WTC11 (cell line): ENCODE results near the gene HOMER1. TPM values are rescaled to one million over a fixed set of nuclear protein-coding genes. Genes with fewer than 3 reads are reported as not detected.

ENCODE experiments used
- ATAC-seq: fragments of 200-7000 bp; cut with Tn5 transposase; 2 replicates; pipeline ENCODE4 v1.10.0; 2021; ENCODE audit warnings: mild to moderate bottlenecking, moderate library complexity
- CTCF ChIA-PET: fragments of 300-600 bp; sonication (Branson Sonifier 250); formaldehyde crosslinking; loops from one replicate; lab custom pipeline; 2021; ENCODE audit warnings: antibody characterized with exemption; lab: Charles Lee
- POLR2A ChIA-PET: fragments of 350-600 bp; sonication (Branson Sonifier 250); formaldehyde crosslinking; loops from one replicate; lab custom pipeline; 2021; ENCODE audit warnings: antibody characterized with exemption; lab: Charles Lee
- DNase-seq: peaks from one replicate; pipeline ENCODE4 v3.0.0; 2021; ENCODE audit warnings: low spot score
- H3K27ac Mint-ChIP-seq: 2 replicates; pipeline ENCODE4 v1.8.0; 2021; ENCODE audit warnings: mixed read lengths
- H3K27me3 Mint-ChIP-seq: 2 replicates; pipeline ENCODE4 v1.8.0; 2021; ENCODE audit warnings: low read depth, mild to moderate bottlenecking, moderate library complexity, mixed read lengths
- H3K36me3 Mint-ChIP-seq: 2 replicates; pipeline ENCODE4 v1.8.0; 2021; ENCODE audit warnings: mixed read lengths
- H3K4me1 Mint-ChIP-seq: 2 replicates; pipeline ENCODE4 v1.8.0; 2022; ENCODE audit warnings: mixed read lengths
- H3K4me3 Mint-ChIP-seq: 2 replicates; pipeline ENCODE4 v1.8.0; 2021; ENCODE audit warnings: mild to moderate bottlenecking, moderate library complexity, mixed read lengths
- H3K9me3 Mint-ChIP-seq: 2 replicates; pipeline ENCODE4 v1.8.0; 2021; ENCODE audit warnings: mixed read lengths
- ATF3 ChIP-seq: sonication (generic); formaldehyde crosslinking; conservative IDR thresholded peaks from 2 replicates; pipeline ENCODE4 v1.8.1; 2022; ENCODE audit warnings: mild to moderate bottlenecking, missing genetic modification reagents
- CREM ChIP-seq: sonication (generic); formaldehyde crosslinking; IDR thresholded peaks from 2 replicates; pipeline ENCODE4 v1.8.1; 2022; ENCODE audit warnings: mild to moderate bottlenecking, missing genetic modification reagents, moderate library complexity
- ELF4 ChIP-seq: sonication (generic); formaldehyde crosslinking; IDR thresholded peaks from 2 replicates; pipeline ENCODE4 v1.8.1; 2022; ENCODE audit warnings: low read depth, mild to moderate bottlenecking, moderate library complexity, missing genetic modification reagents
- EMX1 ChIP-seq: fragments of 250-450 bp; sonication (Bioruptor Pico); IDR thresholded peaks from 2 replicates; pipeline ENCODE4 v1.8.0; 2021; ENCODE audit warnings: mild to moderate bottlenecking
- FOXJ3 ChIP-seq: sonication (generic); formaldehyde crosslinking; IDR thresholded peaks from 2 replicates; pipeline ENCODE4 v1.9.0; 2021; ENCODE audit warnings: missing genetic modification reagents, mild to moderate bottlenecking, borderline replicate concordance
- MAX ChIP-seq: sonication (generic); formaldehyde crosslinking; IDR thresholded peaks from 2 replicates; pipeline ENCODE4 v1.8.0; 2022; ENCODE audit warnings: mild to moderate bottlenecking, missing genetic modification reagents
- NFE2L1 ChIP-seq: sonication (generic); formaldehyde crosslinking; IDR thresholded peaks from 2 replicates; pipeline ENCODE4 v1.8.1; 2023; ENCODE audit warnings: missing genetic modification reagents
- NR3C1 ChIP-seq: sonication (generic); formaldehyde crosslinking; conservative IDR thresholded peaks from 2 replicates; pipeline ENCODE4 v1.8.1; 2023; ENCODE audit warnings: low read depth, mild to moderate bottlenecking, missing genetic modification reagents
- SP1 ChIP-seq: sonication (generic); formaldehyde crosslinking; conservative IDR thresholded peaks from 2 replicates; pipeline ENCODE4 v1.8.1; 2022; ENCODE audit warnings: missing genetic modification reagents
- ZNF232 ChIP-seq: sonication (generic); formaldehyde crosslinking; IDR thresholded peaks from 2 replicates; pipeline ENCODE4 v1.8.0; 2022; ENCODE audit warnings: mild to moderate bottlenecking, missing genetic modification reagents
- ZNF263 ChIP-seq: sonication (generic); formaldehyde crosslinking; IDR thresholded peaks from 2 replicates; pipeline ENCODE4 v1.8.1; 2022; ENCODE audit warnings: low read depth, mild to moderate bottlenecking, moderate library complexity, missing genetic modification reagents
- ZNF281 ChIP-seq: sonication (generic); formaldehyde crosslinking; IDR thresholded peaks from 2 replicates; pipeline ENCODE4 v1.8.0; 2023; ENCODE audit warnings: mild to moderate bottlenecking, missing genetic modification reagents
- ZNF416 ChIP-seq: fragments of 250-450 bp; sonication (Bioruptor Pico); IDR thresholded peaks from 2 replicates; pipeline ENCODE4 v1.9.0; 2021; ENCODE audit warnings: mild to moderate bottlenecking, inconsistent platforms
- total RNA-seq: library from RNA; stranded (reverse); gene quantifications from 3 replicates; pipeline ENCODE4 v1.2.3, GENCODE V29; 2021
- TF ChIP-seq, protein P1 (sequence below): sonication (generic); formaldehyde crosslinking; IDR thresholded peaks from 2 replicates; pipeline ENCODE4 v1.8.1; 2023; ENCODE audit warnings: mild to moderate bottlenecking, missing genetic modification reagents, borderline replicate concordance
- TF ChIP-seq, protein P2 (sequence below): sonication (generic); formaldehyde crosslinking; IDR thresholded peaks from 2 replicates; pipeline ENCODE4 v1.8.1; 2023; ENCODE audit warnings: mild to moderate bottlenecking, missing genetic modification reagents
- TF ChIP-seq, protein P3 (sequence below): fragments of 250-450 bp; sonication (Bioruptor Pico); IDR thresholded peaks from 2 replicates; pipeline ENCODE4 v1.9.0; 2021; ENCODE audit warnings: moderate library complexity, mild to moderate bottlenecking, inconsistent platforms, borderline replicate concordance
- TF ChIP-seq, protein P4 (sequence below): fragments of 250-450 bp; sonication (Bioruptor Pico); IDR thresholded peaks from 2 replicates; pipeline ENCODE4 v1.9.0; 2021; ENCODE audit warnings: mild to moderate bottlenecking
- TF ChIP-seq, protein P5 (sequence below): sonication (generic); formaldehyde crosslinking; IDR thresholded peaks from 2 replicates; pipeline ENCODE4 v1.8.0; 2022; ENCODE audit warnings: mild to moderate bottlenecking, missing genetic modification reagents

HOMER1 gene
- total RNA-seq, 1 experiment from 2014 or later: 37.6 TPM

- TF ChIP-seq, protein P1, sequence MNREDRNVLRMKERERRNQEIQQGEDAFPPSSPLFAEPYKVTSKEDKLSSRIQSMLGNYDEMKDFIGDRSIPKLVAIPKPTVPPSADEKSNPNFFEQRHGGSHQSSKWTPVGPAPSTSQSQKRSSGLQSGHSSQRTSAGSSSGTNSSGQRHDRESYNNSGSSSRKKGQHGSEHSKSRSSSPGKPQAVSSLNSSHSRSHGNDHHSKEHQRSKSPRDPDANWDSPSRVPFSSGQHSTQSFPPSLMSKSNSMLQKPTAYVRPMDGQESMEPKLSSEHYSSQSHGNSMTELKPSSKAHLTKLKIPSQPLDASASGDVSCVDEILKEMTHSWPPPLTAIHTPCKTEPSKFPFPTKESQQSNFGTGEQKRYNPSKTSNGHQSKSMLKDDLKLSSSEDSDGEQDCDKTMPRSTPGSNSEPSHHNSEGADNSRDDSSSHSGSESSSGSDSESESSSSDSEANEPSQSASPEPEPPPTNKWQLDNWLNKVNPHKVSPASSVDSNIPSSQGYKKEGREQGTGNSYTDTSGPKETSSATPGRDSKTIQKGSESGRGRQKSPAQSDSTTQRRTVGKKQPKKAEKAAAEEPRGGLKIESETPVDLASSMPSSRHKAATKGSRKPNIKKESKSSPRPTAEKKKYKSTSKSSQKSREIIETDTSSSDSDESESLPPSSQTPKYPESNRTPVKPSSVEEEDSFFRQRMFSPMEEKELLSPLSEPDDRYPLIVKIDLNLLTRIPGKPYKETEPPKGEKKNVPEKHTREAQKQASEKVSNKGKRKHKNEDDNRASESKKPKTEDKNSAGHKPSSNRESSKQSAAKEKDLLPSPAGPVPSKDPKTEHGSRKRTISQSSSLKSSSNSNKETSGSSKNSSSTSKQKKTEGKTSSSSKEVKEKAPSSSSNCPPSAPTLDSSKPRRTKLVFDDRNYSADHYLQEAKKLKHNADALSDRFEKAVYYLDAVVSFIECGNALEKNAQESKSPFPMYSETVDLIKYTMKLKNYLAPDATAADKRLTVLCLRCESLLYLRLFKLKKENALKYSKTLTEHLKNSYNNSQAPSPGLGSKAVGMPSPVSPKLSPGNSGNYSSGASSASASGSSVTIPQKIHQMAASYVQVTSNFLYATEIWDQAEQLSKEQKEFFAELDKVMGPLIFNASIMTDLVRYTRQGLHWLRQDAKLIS (CRISPR knock-in tag): no peak
Observed at GRCh38 chr5:79456890-79457583, 56.9 kb downstream of the HOMER1 start (continued).

DNA sequence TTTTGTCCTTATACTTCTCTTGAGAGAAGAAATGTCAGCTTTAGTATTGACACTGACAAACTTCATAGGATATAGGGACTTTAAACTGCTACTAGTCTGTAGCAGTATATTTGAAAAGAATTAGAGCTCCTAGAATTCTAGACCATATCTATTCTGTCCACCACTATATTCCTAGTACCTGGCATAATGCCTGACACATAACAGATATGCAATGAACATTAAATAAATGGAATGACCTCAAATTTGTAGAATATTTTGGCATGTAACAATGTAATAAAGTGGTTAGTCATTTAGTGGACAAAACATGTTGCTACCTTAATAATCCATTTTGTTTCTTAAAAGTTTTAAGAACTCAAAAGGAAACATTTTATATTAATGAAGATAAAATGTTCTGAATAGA is 57.5 kb downstream of the HOMER1 start:
- Mint-ChIP-seq H3K9me3 (peaks cover 6% of the 10 kb centered on the region; the same call in 1 of the 2 replicates), H3K36me3 (peaks cover 9% of the 10 kb centered on the region), H3K27me3 (no peaks in the 10 kb centered on the region), H3K27ac (no peak overlapping the region)
- no peak for ATAC-seq
- no peak for DNase-seq
- TF ChIP-seq ELF4 (CRISPR knock-in tag) (no peak), ATF3 (CRISPR knock-in tag) (no peak), SP1 (no peak), NFE2L1 (CRISPR knock-in tag) (no peak), NR3C1 (CRISPR knock-in tag) (no peak), ZNF281 (CRISPR knock-in tag) (no peak), ZNF232 (no peak), FOXJ3 (no peak), MAX (no peak), EMX1 (no peak)
- TF ChIP-seq, protein P2, sequence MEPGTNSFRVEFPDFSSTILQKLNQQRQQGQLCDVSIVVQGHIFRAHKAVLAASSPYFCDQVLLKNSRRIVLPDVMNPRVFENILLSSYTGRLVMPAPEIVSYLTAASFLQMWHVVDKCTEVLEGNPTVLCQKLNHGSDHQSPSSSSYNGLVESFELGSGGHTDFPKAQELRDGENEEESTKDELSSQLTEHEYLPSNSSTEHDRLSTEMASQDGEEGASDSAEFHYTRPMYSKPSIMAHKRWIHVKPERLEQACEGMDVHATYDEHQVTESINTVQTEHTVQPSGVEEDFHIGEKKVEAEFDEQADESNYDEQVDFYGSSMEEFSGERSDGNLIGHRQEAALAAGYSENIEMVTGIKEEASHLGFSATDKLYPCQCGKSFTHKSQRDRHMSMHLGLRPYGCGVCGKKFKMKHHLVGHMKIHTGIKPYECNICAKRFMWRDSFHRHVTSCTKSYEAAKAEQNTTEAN: no peak
- TF ChIP-seq, protein P3, sequence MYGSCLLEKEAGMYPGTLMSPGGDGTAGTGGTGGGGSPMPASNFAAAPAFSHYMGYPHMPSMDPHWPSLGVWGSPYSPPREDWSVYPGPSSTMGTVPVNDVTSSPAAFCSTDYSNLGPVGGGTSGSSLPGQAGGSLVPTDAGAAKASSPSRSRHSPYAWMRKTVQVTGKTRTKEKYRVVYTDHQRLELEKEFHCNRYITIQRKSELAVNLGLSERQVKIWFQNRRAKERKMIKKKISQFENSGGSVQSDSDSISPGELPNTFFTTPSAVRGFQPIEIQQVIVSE (CRISPR knock-in tag): no peak
- TF ChIP-seq, all 79 proteins: peak for 0
- H3K4me3 Mint-ChIP-seq: no peak overlapping the region
- ChIA-PET POLR2A (no interaction called here), CTCF (interaction anchor here (1.5 kb wide), 1 partner anchor 9 kb away, joined by 3 read pairs; no protein-coding TSS in a partner anchor)
- no peaks in the 10 kb centered on the region for H3K4me1 Mint-ChIP-seq

DNA sequence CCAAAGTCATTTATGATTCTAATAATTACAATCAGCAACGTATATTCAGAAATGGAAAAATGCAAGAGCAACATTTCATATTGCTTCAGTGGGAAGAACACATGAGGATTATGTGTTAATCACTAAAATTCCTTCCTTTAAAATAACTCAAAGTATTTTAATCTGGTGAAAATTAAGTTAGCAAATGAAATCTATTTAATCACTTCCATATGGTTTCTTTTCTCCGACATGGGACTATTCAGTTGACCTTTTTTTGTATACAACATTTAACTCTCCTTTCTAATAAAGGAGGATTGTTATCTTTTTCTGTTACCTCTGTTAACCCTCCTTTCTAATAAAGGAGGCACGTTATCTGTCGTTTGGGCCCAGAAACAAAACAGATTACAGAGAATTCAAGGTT is 59.9 kb downstream of the HOMER1 start:
- no peak overlapping the region for H3K27ac Mint-ChIP-seq
- TF ChIP-seq ZNF416 (CRISPR knock-in tag): no peak
- no peak for TF ChIP-seq ELF4 (CRISPR knock-in tag)
- TF ChIP-seq, protein P4, sequence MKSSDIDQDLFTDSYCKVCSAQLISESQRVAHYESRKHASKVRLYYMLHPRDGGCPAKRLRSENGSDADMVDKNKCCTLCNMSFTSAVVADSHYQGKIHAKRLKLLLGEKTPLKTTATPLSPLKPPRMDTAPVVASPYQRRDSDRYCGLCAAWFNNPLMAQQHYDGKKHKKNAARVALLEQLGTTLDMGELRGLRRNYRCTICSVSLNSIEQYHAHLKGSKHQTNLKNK (CRISPR knock-in tag): no peak
- TF ChIP-seq ZNF263: no peak
- no peak for TF ChIP-seq ZNF281 (CRISPR knock-in tag)
- TF ChIP-seq, protein P5, sequence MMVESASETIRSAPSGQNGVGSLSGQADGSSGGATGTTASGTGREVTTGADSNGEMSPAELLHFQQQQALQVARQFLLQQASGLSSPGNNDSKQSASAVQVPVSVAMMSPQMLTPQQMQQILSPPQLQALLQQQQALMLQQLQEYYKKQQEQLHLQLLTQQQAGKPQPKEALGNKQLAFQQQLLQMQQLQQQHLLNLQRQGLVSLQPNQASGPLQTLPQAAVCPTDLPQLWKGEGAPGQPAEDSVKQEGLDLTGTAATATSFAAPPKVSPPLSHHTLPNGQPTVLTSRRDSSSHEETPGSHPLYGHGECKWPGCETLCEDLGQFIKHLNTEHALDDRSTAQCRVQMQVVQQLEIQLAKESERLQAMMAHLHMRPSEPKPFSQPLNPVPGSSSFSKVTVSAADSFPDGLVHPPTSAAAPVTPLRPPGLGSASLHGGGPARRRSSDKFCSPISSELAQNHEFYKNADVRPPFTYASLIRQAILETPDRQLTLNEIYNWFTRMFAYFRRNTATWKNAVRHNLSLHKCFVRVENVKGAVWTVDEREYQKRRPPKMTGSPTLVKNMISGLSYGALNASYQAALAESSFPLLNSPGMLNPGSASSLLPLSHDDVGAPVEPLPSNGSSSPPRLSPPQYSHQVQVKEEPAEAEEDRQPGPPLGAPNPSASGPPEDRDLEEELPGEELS (CRISPR knock-in tag): no peak
- TF ChIP-seq CREM (CRISPR knock-in tag): no peak

More for the DNA sequence above, 59.9 kb downstream of the HOMER1 start:
- no peaks in the 10 kb centered on the region for H3K4me1 Mint-ChIP-seq
- DNase-seq (no peak), ATAC-seq (no peak)
- no peaks in the 10 kb centered on the region for H3K9me3 Mint-ChIP-seq
- no peaks in the 10 kb centered on the region for H3K27me3 Mint-ChIP-seq
- H3K4me3 Mint-ChIP-seq: no peak overlapping the region
- CTCF ChIA-PET: no interaction called here
- POLR2A ChIA-PET: no interaction called here
- H3K36me3 Mint-ChIP-seq: peaks cover 17% of the 10 kb centered on the region
